Tibial nerve (tissue), 4 donors: ENCODE data around the gene APH1B.

ENCODE experiments used
- CTCF ChIP-seq, 5 experiments: fragments of 200-600 bp in 3 of 5; fragments of 450-650 bp in 2 of 5; sonication (generic) in 3 of 5; IDR thresholded peaks; one replicate each; pipeline ENCODE4 v1.5.1; 2016 to 2019; ENCODE audit warnings: antibody characterized with exemption in 5 of 5, mild to moderate bottlenecking in 3 of 5, moderate library complexity in 2 of 5
- EP300 ChIP-seq, 2 donors: sonication (generic); formaldehyde crosslinking; IDR thresholded peaks; one replicate each; pipeline ENCODE4 v1.6.1; 2017; ENCODE audit warnings: antibody characterized with exemption in 2 of 2, mild to moderate bottlenecking in 1 of 2
- POLR2A ChIP-seq, 2 donors: fragments of 450-650 bp; IDR thresholded peaks; one replicate each; pipeline ENCODE4 v1.6.1; 2017; ENCODE audit warnings: antibody characterized with exemption in 2 of 2, mild to moderate bottlenecking in 2 of 2, moderate library complexity in 2 of 2

GRCh38 chr15:63357061-63357460, 79.7 kb downstream of the APH1B start:
- TF ChIP-seq CTCF (IDR thresholded peaks at IDR 0.05) (no peak), POLR2A (IDR thresholded peaks at IDR 0.05) (no peak), EP300 (IDR thresholded peaks at IDR 0.05) (no peak)
